IMR-90 (cell line): ENCODE measurements around the gene TP53BP1. TPM values are rescaled to one million over a fixed set of nuclear protein-coding genes. Genes with fewer than 3 reads are reported as not detected.

Source experiments
- ATAC-seq: fragments of 200-7000 bp; cut with Tn5 transposase; 2 replicates; pipeline ENCODE4 v1.9.1; 2020; ENCODE audit warnings: low read depth, mild to moderate bottlenecking, moderate library complexity
- BruUV-seq: library from RNA; stranded (reverse); fragments of 400-500 nt; replicated peaks from 2 replicates; lab custom pipeline; 2021; lab: Mats Ljungman, UMichigan
- CTCF ChIA-PET: fragments of 300-600 bp; formaldehyde crosslinking; extraction: SDS; loops from one replicate; lab custom pipeline; 2021; ENCODE audit warnings: antibody characterized with exemption; lab: Yijun Ruan, JAX
- POLR2A ChIA-PET: fragments of 300-600 bp; sonication (Branson Sonifier 250); formaldehyde crosslinking; loops from one replicate; lab custom pipeline; 2022; ENCODE audit warnings: antibody characterized with exemption; ENCODE audit not compliant: unreplicated experiment; lab: Charles Lee
- DNase-seq: peaks from one replicate; pipeline ENCODE4 v3.0.0; 2013
- H2AFZ ChIP-seq: replicated peaks from 2 replicates; pipeline ENCODE3; 2013; ENCODE audit warnings: low read length, mild to moderate bottlenecking; ENCODE audit not compliant: poor library complexity
- H2AK5ac ChIP-seq: 2 replicates; pipeline ENCODE4 v1.6.1; 2013; ENCODE audit warnings: low read depth, low read length, inconsistent platforms
- H2AK9ac ChIP-seq: replicated peaks from 2 replicates; pipeline ENCODE3; 2013; ENCODE audit warnings: mild to moderate bottlenecking, low read depth, low read length, moderate library complexity; ENCODE audit not compliant: poor library complexity
- H2BK120ac ChIP-seq: 2 replicates; pipeline ENCODE4 v1.6.1; 2013; ENCODE audit warnings: low read depth, low read length, inconsistent platforms
- H2BK15ac ChIP-seq: 3 replicates; pipeline ENCODE4 v1.6.1; 2013; ENCODE audit warnings: low read depth, low read length, inconsistent platforms
- H2BK20ac ChIP-seq: 2 replicates; pipeline ENCODE4 v1.6.1; 2013; ENCODE audit warnings: low read depth, mild to moderate bottlenecking, inconsistent platforms, low read length, moderate library complexity
- H2BK5ac ChIP-seq: 2 replicates; pipeline ENCODE4 v1.6.1; 2013; ENCODE audit warnings: mild to moderate bottlenecking, low read depth, low read length, inconsistent platforms; ENCODE audit not compliant: poor library complexity, severe bottlenecking
- H3K14ac ChIP-seq: replicated peaks from 2 replicates; pipeline ENCODE4 v1.6.1; 2013; ENCODE audit warnings: low read depth, low read length, inconsistent platforms
- H3K18ac ChIP-seq: 2 replicates; pipeline ENCODE4 v1.6.1; 2013; ENCODE audit warnings: low read depth, low read length, control low read depth
- H3K23ac ChIP-seq: 2 replicates; pipeline ENCODE4 v1.6.1; 2013; ENCODE audit warnings: low read depth, low read length, inconsistent platforms
- H3K27ac ChIP-seq: 2 replicates; pipeline ENCODE4 v1.5.1; 2013; ENCODE audit warnings: mild to moderate bottlenecking, control low read depth, low read length; ENCODE audit not compliant: insufficient read depth
- H3K27me3 ChIP-seq: 2 replicates; pipeline ENCODE4 v1.6.1; 2013; ENCODE audit warnings: low read length; ENCODE audit not compliant: control insufficient read depth, insufficient read depth
- H3K36me3 ChIP-seq: 2 replicates; pipeline ENCODE4 v1.6.1; 2013; ENCODE audit warnings: low read length, mixed read lengths; ENCODE audit not compliant: control insufficient read depth, insufficient read depth
- H3K4ac ChIP-seq: 2 replicates; pipeline ENCODE4 v1.6.1; 2013; ENCODE audit warnings: low read depth, low read length, inconsistent platforms
- H3K4me1 ChIP-seq: 2 replicates; pipeline ENCODE4 v1.6.1; 2013; ENCODE audit warnings: low read length, mixed read lengths; ENCODE audit not compliant: control insufficient read depth, insufficient read depth
- H3K4me2 ChIP-seq: 2 replicates; pipeline ENCODE4 v1.6.1; 2013; ENCODE audit warnings: low read depth, mild to moderate bottlenecking, control low read depth, low read length, moderate library complexity
- H3K4me3 ChIP-seq: 2 replicates; pipeline ENCODE4 v1.5.1; 2013; ENCODE audit warnings: low read depth, mild to moderate bottlenecking, control low read depth, low read length, moderate library complexity; ENCODE audit not compliant: insufficient read depth
- H3K56ac ChIP-seq: 2 replicates; pipeline ENCODE4 v1.6.1; 2013; ENCODE audit warnings: low read length, inconsistent platforms; ENCODE audit not compliant: insufficient read depth; ENCODE audit errors: extremely low read depth
- H3K79me1 ChIP-seq, 2 experiments: 2 replicates each; pipeline ENCODE4 v1.6.1; 2013; ENCODE audit warnings: low read length in 2 of 2, inconsistent platforms in 1 of 2, low read depth in 1 of 2
- H3K9ac ChIP-seq: 2 replicates; pipeline ENCODE4 v1.6.1; 2013; ENCODE audit warnings: low read depth, low read length, control low read depth
- H3K9me1 ChIP-seq: 2 replicates; pipeline ENCODE4 v1.6.1; 2013; ENCODE audit warnings: low read length, inconsistent platforms; ENCODE audit not compliant: insufficient read depth
- H3K9me3 ChIP-seq: 2 replicates; pipeline ENCODE4 v1.6.1; 2013; ENCODE audit warnings: low read length; ENCODE audit not compliant: control insufficient read depth, insufficient read depth
- H4K20me1 ChIP-seq: 2 replicates; pipeline ENCODE4 v1.6.1; 2013; ENCODE audit warnings: low read length, inconsistent platforms; ENCODE audit not compliant: insufficient read depth
- H4K5ac ChIP-seq: 2 replicates; pipeline ENCODE4 v1.6.1; 2013; ENCODE audit warnings: mild to moderate bottlenecking, low read depth, low read length, control low read depth
- H4K8ac ChIP-seq, 2 experiments: 2 replicates each; pipeline ENCODE4 v1.6.1; 2013; ENCODE audit warnings: low read depth in 2 of 2, low read length in 2 of 2, control low read depth in 1 of 2, inconsistent platforms in 1 of 2
- H4K91ac ChIP-seq: 2 replicates; pipeline ENCODE4 v1.6.1; 2013; ENCODE audit warnings: low read depth, low read length, inconsistent platforms; ENCODE audit not compliant: insufficient read depth
- CEBPB ChIP-seq: IDR thresholded peaks from 2 replicates; pipeline ENCODE4 v1.6.1; 2012; ENCODE audit warnings: low read depth, low read length, improper control_type of control experiment
- FOS ChIP-seq: fragments of 150-350 bp; IDR thresholded peaks from 2 replicates; pipeline ENCODE4 v1.6.1; 2016; ENCODE audit warnings: low read depth, low read length
- MAZ ChIP-seq: IDR thresholded peaks from 2 replicates; pipeline ENCODE4 v1.6.1; 2012; ENCODE audit warnings: low read depth, mild to moderate bottlenecking, low read length, improper control_type of control experiment, moderate library complexity, borderline replicate concordance
- MXI1 ChIP-seq: IDR thresholded peaks from 2 replicates; pipeline ENCODE4 v1.6.1; 2012; ENCODE audit warnings: low read depth, mild to moderate bottlenecking, low read length, moderate library complexity, borderline replicate concordance
- NFE2L2 ChIP-seq: fragments of 150-350 bp; IDR thresholded peaks from 2 replicates; pipeline ENCODE4 v1.6.1; 2016; ENCODE audit warnings: low read depth, mild to moderate bottlenecking, low read length
- POLR2A ChIP-seq: IDR thresholded peaks from 2 replicates; pipeline ENCODE4 v1.6.1; 2012; ENCODE audit warnings: mild to moderate bottlenecking, low read depth, low read length
- RCOR1 ChIP-seq: IDR thresholded peaks from 2 replicates; pipeline ENCODE4 v1.6.1; 2012; ENCODE audit warnings: mild to moderate bottlenecking, low read length, improper control_type of control experiment; ENCODE audit not compliant: insufficient replicate concordance
- RFX5 ChIP-seq: IDR thresholded peaks from 2 replicates; pipeline ENCODE4 v1.8.0; 2012; ENCODE audit warnings: low read depth, mild to moderate bottlenecking, low read length, moderate library complexity
- WGBS, 2 experiments: methylation state at CpG; one replicate each; pipeline versions ENCODE4 v1.1.5 to v1.1.7; 2013; ENCODE audit warnings: missing lambda C conversion rate in 2 of 2; ENCODE audit not compliant: insufficient read length in 1 of 2; ENCODE audit errors: extremely low coverage in 2 of 2; 5-methylcytosine and 5-hydroxymethylcytosine counted together
- dilution Hi-C: fragments of 300-500 bp; cut with HindIII; formaldehyde crosslinking; loops from one replicate; pipeline ENCODE4 v1.14.3; 2018; ENCODE audit warnings: low sequenced_read_pairs; ENCODE audit not compliant: unreplicated experiment
- in situ Hi-C: fragments of 300-500 bp; cut with MboI; formaldehyde crosslinking; loops from 3 replicates; pipeline ENCODE4 v1.14.3; 2019; ENCODE audit warnings: low sequenced_read_pairs, inconsistent platforms, mixed read lengths
- intact Hi-C: fragments of 100-400 bp; cut with micrococcal nuclease; formaldehyde crosslinking; loops from 2 replicates; pipeline ENCODE4 v1.10.0; 2022
- polyA plus RNA-seq, 3 experiments: library from polyadenylated mRNA; depleted of rRNA; stranded (reverse); fragments of >200 nt; gene quantifications; 2 replicates each; pipeline ENCODE4 v1.2.3, GENCODE V29; 2012; ENCODE audit warnings: low replicate concordance in 1 of 3
- total RNA-seq: library from RNA; depleted of rRNA; stranded (reverse); fragments of >200 nt; gene quantifications from 2 replicates; pipeline ENCODE4 v1.2.3, GENCODE V29; 2012
- TF ChIP-seq, protein P1 (sequence below): fragments of 150-350 bp; IDR thresholded peaks from 2 replicates; pipeline ENCODE4 v1.6.1; 2017; ENCODE audit warnings: mild to moderate bottlenecking, antibody characterized with exemption, low read length, low read depth
- TF ChIP-seq, protein P2 (sequence below): fragments of 150-350 bp; IDR thresholded peaks from 2 replicates; pipeline ENCODE4 v1.6.1; 2016; ENCODE audit warnings: low read depth, mild to moderate bottlenecking, low read length, moderate library complexity, borderline replicate concordance

Gene TP53BP1
- total and polyA plus RNA-seq, 2 of the 4 experiments (the other 2 are of a cell fraction), result 36.3 to 64.5 TPM

DNA sequence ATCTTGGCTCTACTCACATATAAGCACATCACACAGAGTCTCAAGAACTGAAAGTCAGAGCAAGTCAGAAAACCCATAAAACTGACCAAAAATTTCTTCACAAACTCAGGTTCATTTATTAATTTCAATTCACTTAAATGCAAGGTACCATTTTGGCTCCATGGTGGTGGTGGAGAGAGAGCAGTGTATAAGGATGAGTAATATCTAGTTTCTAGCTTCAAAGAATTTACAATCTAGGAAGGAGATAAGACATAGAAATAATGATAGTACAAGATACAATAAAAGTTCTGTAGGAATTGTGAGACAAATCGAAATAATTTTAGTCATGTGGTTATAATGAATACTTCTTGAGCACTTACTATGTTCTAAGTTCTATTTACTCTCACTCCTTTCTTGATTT is 6.7 kb upstream of the TP53BP1 start:
- Histone ChIP-seq H3K36me3 (no peaks in the 10 kb centered on the region), H2AK5ac (no peak overlapping the region), H3K56ac (no peak overlapping the region), H3K9ac (no peak overlapping the region), H3K4me2 (no peak overlapping the region), H3K27ac (no peak overlapping the region), H3K18ac (no peak overlapping the region), H2BK120ac (no peak overlapping the region), H4K91ac (no peak overlapping the region), H3K9me3 (no peaks in the 10 kb centered on the region), H4K20me1 (no peaks in the 10 kb centered on the region), H3K79me1 (no peaks in the 10 kb centered on the region), H2AK9ac (no peak overlapping the region), H2BK20ac (no peak overlapping the region), H2BK5ac (no peak overlapping the region), H4K8ac (no peak overlapping the region), H4K5ac (no peak overlapping the region), H2BK15ac (no peak overlapping the region), H3K27me3 (no peaks in the 10 kb centered on the region), H3K9me1 (no peaks in the 10 kb centered on the region), H3K4me1 (peaks cover 2% of the 10 kb centered on the region; the same call in 1 of the 2 replicates), H3K4me3 (no peak overlapping the region), H3K23ac (no peak overlapping the region), H3K4ac (no peak overlapping the region), H3K14ac (no peak overlapping the region), H2AFZ (no peak overlapping the region)
- dilution Hi-C loops (no loop called here), in situ Hi-C loops (no loop called here), intact Hi-C loops (no loop called here)
- ChIA-PET CTCF (interaction anchor here (0.8 kb wide), 1 partner anchor 11 kb away, joined by 3 read pairs; no protein-coding TSS in a partner anchor), POLR2A (no interaction called here)
- DNase-seq, result no peak
- WGBS, 2 experiments, result no CpG with 5 or more reads among the region's 1 CpG
- BruUV-seq, result no TSS peak
- ATAC-seq, result no peak
- TF ChIP-seq NFE2L2 (no peak), FOS (no peak), POLR2A (no peak), MXI1 (no peak), CEBPB (no peak), RCOR1 (no peak), MAZ (no peak), RFX5 (no peak)
- TF ChIP-seq, protein P1, sequence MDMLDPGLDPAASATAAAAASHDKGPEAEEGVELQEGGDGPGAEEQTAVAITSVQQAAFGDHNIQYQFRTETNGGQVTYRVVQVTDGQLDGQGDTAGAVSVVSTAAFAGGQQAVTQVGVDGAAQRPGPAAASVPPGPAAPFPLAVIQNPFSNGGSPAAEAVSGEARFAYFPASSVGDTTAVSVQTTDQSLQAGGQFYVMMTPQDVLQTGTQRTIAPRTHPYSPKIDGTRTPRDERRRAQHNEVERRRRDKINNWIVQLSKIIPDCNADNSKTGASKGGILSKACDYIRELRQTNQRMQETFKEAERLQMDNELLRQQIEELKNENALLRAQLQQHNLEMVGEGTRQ, result no peak
- TF ChIP-seq, protein P2, sequence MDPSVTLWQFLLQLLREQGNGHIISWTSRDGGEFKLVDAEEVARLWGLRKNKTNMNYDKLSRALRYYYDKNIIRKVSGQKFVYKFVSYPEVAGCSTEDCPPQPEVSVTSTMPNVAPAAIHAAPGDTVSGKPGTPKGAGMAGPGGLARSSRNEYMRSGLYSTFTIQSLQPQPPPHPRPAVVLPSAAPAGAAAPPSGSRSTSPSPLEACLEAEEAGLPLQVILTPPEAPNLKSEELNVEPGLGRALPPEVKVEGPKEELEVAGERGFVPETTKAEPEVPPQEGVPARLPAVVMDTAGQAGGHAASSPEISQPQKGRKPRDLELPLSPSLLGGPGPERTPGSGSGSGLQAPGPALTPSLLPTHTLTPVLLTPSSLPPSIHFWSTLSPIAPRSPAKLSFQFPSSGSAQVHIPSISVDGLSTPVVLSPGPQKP, result no peak
